ENCODE results near the gene COL6A3.
A peak's percentile ranks its signal among the peaks of the same experiment; 100 is the strongest.
"Not testable (repeated sequence)": the region's sequence is repeated elsewhere in the genome, so short reads cannot be mapped to it uniquely, and the experiment has no call there.

COL6A3 gene

GRCh38 chr2:237306787-237307170, 107.2 kb downstream of the COL6A3 start:
- H3K4me3 ChIP-seq (ENCODE audit: control insufficient read depth, low read depth, low read length), result no peak overlapping the region
- no peak for TF ChIP-seq CTCF (conservative IDR thresholded peaks at IDR 0.05; ENCODE audit: control insufficient read depth, insufficient read depth, low read depth, low read length)
- peak; percentile 87 for DNase-seq (ENCODE audit: low read depth)

GRCh38 chr2:237306083-237306786, 107.7 kb downstream of the COL6A3 start:
- peak; percentile 94 for DNase-seq (ENCODE audit: low read depth)
- no peak for TF ChIP-seq CTCF (conservative IDR thresholded peaks at IDR 0.05; ENCODE audit: control insufficient read depth, insufficient read depth, low read depth, low read length)
- no peak overlapping the region for H3K4me3 ChIP-seq (ENCODE audit: control insufficient read depth, low read depth, low read length)

GRCh38 chr2:237305579-237305978, 108.4 kb downstream of the COL6A3 start:
- DNase-seq (ENCODE audit: low read depth), result no peak
- no peak for TF ChIP-seq CTCF (conservative IDR thresholded peaks at IDR 0.05; ENCODE audit: control insufficient read depth, insufficient read depth, low read depth, low read length)
- no peak overlapping the region for H3K4me3 ChIP-seq (ENCODE audit: control insufficient read depth, low read depth, low read length)

GRCh38 chr2:237304763-237305514, 109.0 kb downstream of the COL6A3 start:
- no peak overlapping the region for H3K4me3 ChIP-seq (ENCODE audit: control insufficient read depth, low read depth, low read length)
- TF ChIP-seq CTCF (conservative IDR thresholded peaks at IDR 0.05; ENCODE audit: control insufficient read depth, insufficient read depth, low read depth, low read length), result no peak
- DNase-seq (ENCODE audit: low read depth), result peak; percentile 97

- not testable (repeated sequence) for H3K4me3 ChIP-seq (ENCODE audit: control insufficient read depth, low read depth, low read length); DNase-seq (ENCODE audit: low read depth)
These were observed 110.7 kb downstream of the COL6A3 start for GRCh38 chr2:237303244-237303643.

GRCh38 chr2:237301595-237301994, 112.4 kb downstream of the COL6A3 start:
- DNase-seq (ENCODE audit: low read depth), result no peak
- no peak overlapping the region for H3K4me3 ChIP-seq (ENCODE audit: control insufficient read depth, low read depth, low read length)
- no peak for TF ChIP-seq CTCF (conservative IDR thresholded peaks at IDR 0.05; ENCODE audit: control insufficient read depth, insufficient read depth, low read depth, low read length)

GRCh38 chr2:237300739-237301138, 113.2 kb downstream of the COL6A3 start:
- H3K4me3 ChIP-seq (ENCODE audit: control insufficient read depth, low read depth, low read length), result no peak overlapping the region
- no peak for TF ChIP-seq CTCF (conservative IDR thresholded peaks at IDR 0.05; ENCODE audit: control insufficient read depth, insufficient read depth, low read depth, low read length)
- DNase-seq (ENCODE audit: low read depth), result no peak
